Spleen (tissue), 11 donors: ENCODE results near the gene PRPH. TPM values are rescaled to one million over a fixed set of nuclear protein-coding genes. Genes with fewer than 3 reads are reported as not detected.
A peak's percentile ranks its signal among the peaks of the same experiment; 100 is the strongest.

Experiments used
- DNase-seq: peaks from one replicate; pipeline ENCODE4 v3.0.0-alpha.2; 2020
- H3K27ac ChIP-seq, 8 donors: fragments of 200-600 bp; sonication (generic) in 7 of 8; 1 replicate in 4 of 8; 2 replicates in 4 of 8; pipeline versions ENCODE4 v1.5.0 to v1.8.0; 2016 to 2021; ENCODE audit warnings: inconsistent platforms in 4 of 8, mild to moderate bottlenecking in 4 of 8, moderate library complexity in 1 of 8
- H3K27me3 ChIP-seq, 7 donors: fragments of 200-600 bp; sonication (generic) in 6 of 7; replicated peaks in 1 of 7; 1 replicate in 4 of 7; 2 replicates in 3 of 7; pipeline versions ENCODE4 v1.5.0 to v1.8.0; 2016 to 2021; ENCODE audit warnings: inconsistent platforms in 3 of 7, mild to moderate bottlenecking in 1 of 7
- H3K36me3 ChIP-seq, 6 donors: fragments of 200-600 bp; sonication (generic) in 5 of 6; 1 replicate in 4 of 6; 2 replicates in 2 of 6; pipeline versions ENCODE4 v1.5.0 to v1.8.0; 2016 to 2021; ENCODE audit warnings: inconsistent platforms in 2 of 6
- H3K4me1 ChIP-seq, 6 donors: fragments of 200-600 bp; sonication (generic) in 5 of 6; 1 replicate in 3 of 6; 2 replicates in 3 of 6; pipeline versions ENCODE4 v1.5.0 to v1.8.0; 2016 to 2021; ENCODE audit warnings: inconsistent platforms in 3 of 6
- H3K4me3 ChIP-seq, 8 donors: fragments of 200-600 bp; sonication (generic) in 7 of 8; 1 replicate in 4 of 8; 2 replicates in 4 of 8; pipeline versions ENCODE4 v1.5.0 to v1.8.0; 2016 to 2021; ENCODE audit warnings: inconsistent platforms in 4 of 8, mild to moderate bottlenecking in 4 of 8, moderate library complexity in 2 of 8
- H3K9me3 ChIP-seq, 8 donors: fragments of 200-600 bp; sonication (generic) in 7 of 8; 1 replicate in 4 of 8; 2 replicates in 4 of 8; pipeline versions ENCODE4 v1.5.0 to v1.8.0; 2016 to 2021; ENCODE audit warnings: inconsistent platforms in 4 of 8
- POLR2A ChIP-seq, 3 donors: fragments of 450-650 bp; IDR thresholded peaks; one replicate each; pipeline ENCODE4 v1.5.1; 2017; ENCODE audit warnings: antibody characterized with exemption in 3 of 3, mild to moderate bottlenecking in 1 of 3
- POLR2AphosphoS5 ChIP-seq, 3 donors: sonication (generic); formaldehyde crosslinking; IDR thresholded peaks; one replicate each; pipeline ENCODE4 v1.5.1; 2017; ENCODE audit warnings: antibody characterized with exemption in 3 of 3
- WGBS, 5 donors: extraction: QIAGEN DNeasy Blood & Tissue Kit in 3 of 5; methylation state at CpG; one replicate each; pipeline versions ENCODE4 v1.1.5 to v1.1.7; 2013 to 2018; 5-methylcytosine and 5-hydroxymethylcytosine counted together
- intact Hi-C: fragments of 100-400 bp; cut with DNase I; formaldehyde crosslinking; loops from one replicate; pipeline ENCODE4 v1.15.0; 2023; ENCODE audit warnings: low total_unique reads
- polyA plus RNA-seq, 3 donors: library from polyadenylated mRNA; stranded (reverse); fragments of 200-250 nt; gene quantifications; one replicate each; pipeline ENCODE4 v1.2.1, GENCODE V29; 2013
- total RNA-seq, 7 donors: library from RNA; depleted of rRNA in 3 of 7; stranded (reverse); fragments of >200 nt in 3 of 7; fragmentation: NEBNext Ultra II Directional in 4 of 7; extraction: Animal tissue kit (Norgen Biotek cat#: 25700) in 4 of 7; gene quantifications; one replicate each; pipeline versions ENCODE4 v1.1.0 to v1.2.1, GENCODE V29; 2016 to 2021
- TF ChIP-seq, protein P1 (sequence below), 11 experiments: fragments of 200-600 bp in 7 of 11; fragments of 450-650 bp in 4 of 11; sonication (generic) in 4 of 11; IDR thresholded peaks in 8 of 11; conservative IDR thresholded peaks in 3 of 11; 1 replicate in 7 of 11; 2 replicates in 4 of 11; pipeline versions ENCODE4 v1.4.0 to v1.8.0; 2016 to 2021; ENCODE audit warnings: antibody characterized with exemption in 11 of 11, inconsistent platforms in 4 of 11, mild to moderate bottlenecking in 1 of 11
- donor health status: healthy with polysubstance abuse.
- donor health status: DM: no; HTN: no; CAD: no; lungs with moderate emphysema.
- donor health status: DM: no; HTN: no; CAD: no.
- donor health status: Bipolar disorder and iron deficiency.
- donor health status: healthy.
- donor health status: DM: no; HTN: no; CAD: no.
- donor health status: DM: yes; HTN: yes; CAD: no.

The PRPH gene
- total and polyA plus RNA-seq, 10 donors = 0.26 to 3.0 (median 1.0) TPM

DNA sequence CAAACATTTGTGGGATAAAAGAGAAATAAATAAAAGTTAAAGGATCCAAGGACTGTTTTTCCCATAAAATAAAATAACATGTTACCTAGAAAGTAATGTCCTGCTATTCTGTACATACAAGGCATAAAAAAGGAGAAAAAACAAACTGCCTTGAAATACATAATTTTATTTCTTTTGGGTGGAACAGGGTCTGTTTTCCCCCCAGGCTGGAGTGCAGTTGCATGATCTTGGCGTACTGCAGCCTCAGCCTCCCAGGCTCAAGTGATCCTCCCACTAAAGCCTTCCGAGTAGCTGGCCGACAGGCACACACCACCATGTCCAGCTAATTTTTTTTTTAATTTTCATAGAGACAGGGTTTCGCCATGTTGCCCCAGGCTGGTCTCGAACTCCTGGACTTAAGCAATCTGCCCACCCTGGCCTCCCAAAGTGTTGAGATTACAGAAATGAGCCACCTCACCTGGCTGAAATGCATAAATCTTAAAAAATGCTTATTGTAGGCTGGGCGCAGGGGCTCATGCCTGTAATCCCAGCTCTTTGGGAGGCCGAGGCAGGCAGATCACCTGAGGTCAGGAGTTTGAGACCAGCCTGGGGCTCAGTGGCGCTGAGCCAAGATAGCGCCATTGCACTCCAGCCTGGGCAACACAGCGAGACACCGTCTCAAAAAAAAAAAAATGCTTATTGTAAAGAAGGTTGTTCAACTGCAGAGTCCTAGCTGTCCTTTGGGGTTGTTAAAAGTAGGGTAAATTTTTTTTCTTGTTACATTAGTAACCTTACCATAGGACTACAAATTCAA is 34.2 kb upstream of the PRPH start:
- DNase-seq = no peak
- Histone ChIP-seq H3K27ac (peak overlapping the region in 3 of 8 donors; percentile 2 to 29 (median 14)), H3K4me3 (no peak overlapping the region), H3K9me3 (no peaks in the 10 kb centered on the region), H3K36me3 (no peaks in the 10 kb centered on the region), H3K27me3 (no peaks in the 10 kb centered on the region), H3K4me1 (peaks cover 0 to 64% (median 20%) of the 10 kb centered on the region in 6 donors)
- intact Hi-C loops = no loop called here
- TF ChIP-seq POLR2A (IDR thresholded peaks at IDR 0.05) (no peak), POLR2AphosphoS5 (IDR thresholded peaks at IDR 0.05) (no peak)
- TF ChIP-seq, protein P1, sequence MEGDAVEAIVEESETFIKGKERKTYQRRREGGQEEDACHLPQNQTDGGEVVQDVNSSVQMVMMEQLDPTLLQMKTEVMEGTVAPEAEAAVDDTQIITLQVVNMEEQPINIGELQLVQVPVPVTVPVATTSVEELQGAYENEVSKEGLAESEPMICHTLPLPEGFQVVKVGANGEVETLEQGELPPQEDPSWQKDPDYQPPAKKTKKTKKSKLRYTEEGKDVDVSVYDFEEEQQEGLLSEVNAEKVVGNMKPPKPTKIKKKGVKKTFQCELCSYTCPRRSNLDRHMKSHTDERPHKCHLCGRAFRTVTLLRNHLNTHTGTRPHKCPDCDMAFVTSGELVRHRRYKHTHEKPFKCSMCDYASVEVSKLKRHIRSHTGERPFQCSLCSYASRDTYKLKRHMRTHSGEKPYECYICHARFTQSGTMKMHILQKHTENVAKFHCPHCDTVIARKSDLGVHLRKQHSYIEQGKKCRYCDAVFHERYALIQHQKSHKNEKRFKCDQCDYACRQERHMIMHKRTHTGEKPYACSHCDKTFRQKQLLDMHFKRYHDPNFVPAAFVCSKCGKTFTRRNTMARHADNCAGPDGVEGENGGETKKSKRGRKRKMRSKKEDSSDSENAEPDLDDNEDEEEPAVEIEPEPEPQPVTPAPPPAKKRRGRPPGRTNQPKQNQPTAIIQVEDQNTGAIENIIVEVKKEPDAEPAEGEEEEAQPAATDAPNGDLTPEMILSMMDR (IDR thresholded peaks at IDR 0.05 in 8 of 11, conservative IDR thresholded peaks at IDR 0.05 in 3 of 11) = no peak
- WGBS, 5 donors = 88 to 92% (median 92%) methylated on average over 11 of the region's 11 CpGs

DNA sequence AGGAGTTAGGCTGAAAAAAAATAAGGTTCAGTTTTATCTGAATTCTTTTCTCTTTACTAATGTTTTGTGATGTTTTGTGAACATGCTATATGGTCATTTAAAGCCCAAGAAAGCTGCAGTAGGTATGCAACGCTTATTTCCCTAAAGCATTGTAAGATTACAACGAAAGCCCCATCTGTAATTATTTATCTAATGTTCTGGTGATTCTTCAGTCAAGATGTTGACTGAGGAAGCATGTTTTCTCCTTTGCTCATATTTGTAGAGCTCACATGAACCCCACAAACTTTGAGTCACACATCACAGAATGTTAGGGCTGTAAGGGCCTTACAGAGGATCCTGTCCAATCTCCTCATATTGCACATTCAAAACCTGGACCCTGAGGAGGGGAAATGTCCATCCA is 33.2 kb upstream of the PRPH start:
- H3K27ac ChIP-seq = no peak overlapping the region
- peaks cover 2 to 74% (median 30%) of the 10 kb centered on the region in 6 donors for H3K4me1 ChIP-seq
- H3K4me3 ChIP-seq = no peak overlapping the region
- WGBS, 5 donors = 94 to 99% (median 95%) methylated on average over 2 of the region's 2 CpGs
- H3K9me3 ChIP-seq = no peaks in the 10 kb centered on the region
- DNase-seq = no peak
- TF ChIP-seq POLR2AphosphoS5 (IDR thresholded peaks at IDR 0.05) = no peak
- TF ChIP-seq, protein P1 (IDR thresholded peaks at IDR 0.05 in 8 of 11, conservative IDR thresholded peaks at IDR 0.05 in 3 of 11) = no peak
- no peak for TF ChIP-seq POLR2A (IDR thresholded peaks at IDR 0.05)
- no peaks in the 10 kb centered on the region for H3K36me3 ChIP-seq
- H3K27me3 ChIP-seq = no peaks in the 10 kb centered on the region
- intact Hi-C loops = no loop called here

DNA sequence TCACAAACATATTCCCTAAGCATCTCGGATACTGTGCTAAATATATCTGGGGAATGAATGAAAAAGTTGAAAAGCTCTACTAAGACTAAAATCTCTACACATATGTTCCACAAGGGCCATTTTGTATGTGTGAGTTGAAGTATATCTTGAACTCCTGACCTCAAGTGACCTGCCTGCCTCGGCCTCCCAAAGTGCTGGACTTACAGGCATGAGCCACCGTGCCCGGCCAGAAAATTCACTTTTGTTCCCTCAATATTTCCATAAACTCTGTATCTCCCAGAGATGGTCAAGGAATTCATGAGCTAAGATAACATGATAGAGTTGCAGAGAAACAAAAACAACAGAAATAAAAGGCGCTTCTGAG is 31.6 kb upstream of the PRPH start:
- no peak for TF ChIP-seq POLR2A (IDR thresholded peaks at IDR 0.05)
- TF ChIP-seq POLR2AphosphoS5 (IDR thresholded peaks at IDR 0.05) = no peak
- TF ChIP-seq, protein P1 (IDR thresholded peaks at IDR 0.05 in 8 of 11, conservative IDR thresholded peaks at IDR 0.05 in 3 of 11) = no peak
- Histone ChIP-seq H3K9me3 (no peaks in the 10 kb centered on the region), H3K27me3 (no peaks in the 10 kb centered on the region), H3K4me1 (peaks cover 11 to 79% (median 43%) of the 10 kb centered on the region in 6 donors), H3K36me3 (peaks cover 0 to 14% (median 0%) of the 10 kb centered on the region in 6 donors), H3K4me3 (peak overlapping the region in 3 of 8 donors; percentile 79 to 99 (median 98)), H3K27ac (peak overlapping the region in 1 of 8 donors; percentile 94)
- intact Hi-C loops = no loop called here
- DNase-seq = no peak
- 91 to 96% (median 92%) methylated on average over 5 of the region's 5 CpGs for WGBS, 5 donors

DNA sequence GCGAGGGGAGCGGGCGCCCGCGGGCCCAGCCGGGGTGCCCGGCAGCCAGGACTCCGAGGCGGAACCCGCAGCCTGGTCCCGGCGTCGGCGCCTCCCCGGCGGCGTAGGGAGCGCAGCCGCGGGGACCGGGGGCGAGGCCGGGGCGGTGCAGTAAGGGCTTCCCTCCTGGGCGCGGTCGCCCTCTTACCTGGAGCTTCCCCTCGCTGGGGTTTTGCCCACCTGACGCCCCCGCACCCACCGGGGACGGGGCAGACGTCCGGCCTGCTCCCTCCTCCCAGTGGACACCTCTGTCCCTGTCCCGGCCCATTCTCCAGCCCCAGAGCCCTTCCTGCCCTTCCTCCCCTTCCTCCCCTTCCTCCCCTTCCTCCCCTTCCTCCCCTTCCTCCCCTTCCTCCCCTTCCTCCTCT is 30.5 kb upstream of the PRPH start:
- intact Hi-C loops = no loop called here
- Histone ChIP-seq H3K9me3 (no peaks in the 10 kb centered on the region), H3K36me3 (peaks cover 0 to 21% (median 6%) of the 10 kb centered on the region in 6 donors), H3K27ac (peak overlapping the region; percentile 87 to 97 (median 94)), H3K27me3 (no peaks in the 10 kb centered on the region), H3K4me1 (peaks cover 11 to 87% (median 49%) of the 10 kb centered on the region in 6 donors), H3K4me3 (peak overlapping the region; percentile 57 to 99 (median 90))
- peak; percentile 91 for DNase-seq
- 0 to 1% (median 0%) methylated on average over 22 to 35 of the region's 35 CpGs for WGBS, 5 donors
- TF ChIP-seq POLR2AphosphoS5 (IDR thresholded peaks at IDR 0.05) = no peak
- TF ChIP-seq, protein P1 (IDR thresholded peaks at IDR 0.05 in 8 of 11, conservative IDR thresholded peaks at IDR 0.05 in 3 of 11) = peak in 2 of 11 experiments; percentile 10 to 20
- TF ChIP-seq POLR2A (IDR thresholded peaks at IDR 0.05) = no peak
